ENCODE measurements around the gene RNF14.

DNA sequence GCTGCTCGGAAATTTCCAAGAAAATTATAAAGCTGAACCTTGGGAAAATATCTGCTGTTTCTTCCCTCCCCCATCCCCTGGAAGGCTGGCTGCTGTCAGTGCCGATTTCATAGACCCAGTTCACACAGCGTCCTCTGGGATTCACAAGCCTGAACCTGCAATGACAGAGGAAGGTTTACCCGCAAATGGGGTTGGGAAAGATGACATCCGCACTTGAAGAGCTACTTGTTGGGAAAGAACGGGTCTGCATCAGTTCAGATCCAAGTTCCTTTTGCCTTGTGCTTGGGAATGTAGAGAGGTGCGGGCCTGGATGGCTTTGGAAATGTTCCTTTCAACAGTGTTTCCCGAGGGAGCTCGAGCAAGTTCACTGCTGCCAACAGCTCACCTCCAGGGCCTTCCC is 24.8 kb upstream of the RNF14 start:
- TF ChIP-seq, protein P1, sequence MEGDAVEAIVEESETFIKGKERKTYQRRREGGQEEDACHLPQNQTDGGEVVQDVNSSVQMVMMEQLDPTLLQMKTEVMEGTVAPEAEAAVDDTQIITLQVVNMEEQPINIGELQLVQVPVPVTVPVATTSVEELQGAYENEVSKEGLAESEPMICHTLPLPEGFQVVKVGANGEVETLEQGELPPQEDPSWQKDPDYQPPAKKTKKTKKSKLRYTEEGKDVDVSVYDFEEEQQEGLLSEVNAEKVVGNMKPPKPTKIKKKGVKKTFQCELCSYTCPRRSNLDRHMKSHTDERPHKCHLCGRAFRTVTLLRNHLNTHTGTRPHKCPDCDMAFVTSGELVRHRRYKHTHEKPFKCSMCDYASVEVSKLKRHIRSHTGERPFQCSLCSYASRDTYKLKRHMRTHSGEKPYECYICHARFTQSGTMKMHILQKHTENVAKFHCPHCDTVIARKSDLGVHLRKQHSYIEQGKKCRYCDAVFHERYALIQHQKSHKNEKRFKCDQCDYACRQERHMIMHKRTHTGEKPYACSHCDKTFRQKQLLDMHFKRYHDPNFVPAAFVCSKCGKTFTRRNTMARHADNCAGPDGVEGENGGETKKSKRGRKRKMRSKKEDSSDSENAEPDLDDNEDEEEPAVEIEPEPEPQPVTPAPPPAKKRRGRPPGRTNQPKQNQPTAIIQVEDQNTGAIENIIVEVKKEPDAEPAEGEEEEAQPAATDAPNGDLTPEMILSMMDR (conservative IDR thresholded peaks at IDR 0.05 in 1 of 2, IDR thresholded peaks at IDR 0.05 in 1 of 2; ENCODE audit: extremely low read depth in 1 of 2, insufficient read depth in 1 of 2, low read depth in 1 of 2, low read length in 2 of 2), result no peak
- TF ChIP-seq EZH2 (IDR thresholded peaks at IDR 0.05; ENCODE audit: borderline replicate concordance, low read length), result no peak
